SK-N-SH (cell line): ENCODE results near the gene TRAPPC12. TPM values are rescaled to one million over a fixed set of nuclear protein-coding genes. Genes with fewer than 3 reads are reported as not detected.

Source experiments
- CTCF ChIA-PET: fragments of 300-600, 350-600 bp; formaldehyde crosslinking; extraction: SDS; loops from one replicate; lab custom pipeline; 2021; lab: Yijun Ruan, JAX
- POLR2A ChIA-PET: fragments of 350-600 bp; sonication (Branson Sonifier 250); formaldehyde crosslinking; extraction: SDS; loops from one replicate; lab custom pipeline; 2020; ENCODE audit warnings: antibody characterized with exemption, inconsistent platforms; lab: Yijun Ruan, JAX
- DNase-seq: peaks from one replicate; pipeline ENCODE4 v3.0.0; 2012
- H2AFZ ChIP-seq: fragments of 200-600 bp; sonication (generic); 2 replicates; pipeline ENCODE4 v1.8.1; 2016; ENCODE audit warnings: antibody characterized with exemption, mild to moderate bottlenecking, low read depth
- H3F3A ChIP-seq: fragments of 200-600 bp; sonication (generic); replicated peaks from 2 replicates; pipeline ENCODE3; 2016; ENCODE audit warnings: antibody characterized with exemption, mild to moderate bottlenecking; ENCODE audit not compliant: insufficient read depth
- H3K27ac ChIP-seq, 2 experiments: fragments of 200-500 bp in 1 of 2; fragments of 200-600 bp in 1 of 2; sonication (Bioruptor generic) in 1 of 2; sonication (generic), shearing (Covaris generic) in 1 of 2; 2 replicates each; pipeline versions ENCODE4 v1.5.1 to v1.6.1; 2014 to 2016; ENCODE audit warnings: low read depth in 2 of 2, inconsistent platforms in 1 of 2, low read length in 1 of 2, mild to moderate bottlenecking in 1 of 2, mixed read lengths in 1 of 2
- H3K27me3 ChIP-seq: fragments of 200-600 bp; sonication (generic), shearing (Covaris generic); 2 replicates; pipeline ENCODE4 v1.6.1; 2016; ENCODE audit warnings: mixed run types; ENCODE audit not compliant: insufficient read depth
- H3K36me3 ChIP-seq, 2 experiments: fragments of 200-500 bp in 1 of 2; fragments of 200-600 bp in 1 of 2; sonication (Bioruptor generic) in 1 of 2; sonication (generic) in 1 of 2; replicated peaks in 1 of 2; 2 replicates each; pipeline versions ENCODE3 to v1.5.1; 2014 to 2016; ENCODE audit warnings: low read length in 1 of 2, mild to moderate bottlenecking in 1 of 2; ENCODE audit not compliant: insufficient read depth in 2 of 2, control insufficient read depth in 1 of 2
- H3K4me1 ChIP-seq, 2 experiments: fragments of 200-500 bp in 1 of 2; fragments of 200-600 bp in 1 of 2; sonication (Bioruptor generic) in 1 of 2; sonication (generic), shearing (Covaris generic) in 1 of 2; 2 replicates each; pipeline versions ENCODE4 v1.5.1 to v1.6.1; 2014 to 2016; ENCODE audit warnings: low read depth in 1 of 2, low read length in 1 of 2, mixed run types in 1 of 2; ENCODE audit not compliant: insufficient read depth in 2 of 2, control insufficient read depth in 1 of 2
- H3K4me2 ChIP-seq: fragments of 200-600 bp; sonication (generic), shearing (Covaris generic); 2 replicates; pipeline ENCODE4 v1.6.1; 2017; ENCODE audit warnings: mixed run types
- H3K4me3 ChIP-seq, 2 experiments: fragments of 200-500 bp in 1 of 2; fragments of 200-600 bp in 1 of 2; sonication (Bioruptor generic) in 1 of 2; sonication (generic), shearing (Covaris generic) in 1 of 2; 2 replicates each; pipeline versions ENCODE4 v1.5.1 to v1.8.1; 2014 to 2016; ENCODE audit warnings: low read depth in 2 of 2, inconsistent platforms in 1 of 2, low read length in 1 of 2, mild to moderate bottlenecking in 1 of 2, mixed read lengths in 1 of 2, moderate library complexity in 1 of 2
- H3K79me2 ChIP-seq: fragments of 200-600 bp; sonication (generic); 2 replicates; pipeline ENCODE4 v1.8.1; 2017; ENCODE audit warnings: mild to moderate bottlenecking; ENCODE audit not compliant: insufficient read depth
- H3K9ac ChIP-seq: fragments of 200-600 bp; sonication (generic); 2 replicates; pipeline ENCODE4 v1.6.1; 2017; ENCODE audit warnings: mixed run types
- H3K9me2 ChIP-seq: fragments of 200-600 bp; sonication (generic); 2 replicates; pipeline ENCODE4 v1.6.1; 2017; ENCODE audit warnings: mixed run types
- H3K9me3 ChIP-seq: fragments of 200-600 bp; sonication (generic); 2 replicates; pipeline ENCODE4 v1.6.1; 2017; ENCODE audit warnings: mixed run types, mild to moderate bottlenecking, moderate library complexity
- H4K20me1 ChIP-seq: fragments of 200-600 bp; sonication (generic); 2 replicates; pipeline ENCODE4 v1.6.1; 2017; ENCODE audit warnings: mild to moderate bottlenecking, mixed run types; ENCODE audit not compliant: insufficient read depth
- CHD2 ChIP-seq: fragments of 150-350 bp; IDR thresholded peaks from 2 replicates; pipeline ENCODE4 v1.6.1; 2018; ENCODE audit warnings: low read length; ENCODE audit not compliant: partially characterized antibody
- EP300 ChIP-seq, 2 experiments: IDR thresholded peaks; 2 replicates each; pipeline versions ENCODE4 v1.4.0 to v1.6.1; 2012; ENCODE audit warnings: borderline replicate concordance in 1 of 2, low read depth in 1 of 2, low read length in 1 of 2
- FOXJ3 ChIP-seq: sonication (generic); formaldehyde crosslinking; IDR thresholded peaks from 2 replicates; pipeline ENCODE4 v1.5.1; 2020; ENCODE audit warnings: mild to moderate bottlenecking, missing genetic modification reagents
- MEF2A ChIP-seq: IDR thresholded peaks from 2 replicates; pipeline ENCODE4 v1.4.0; 2012; ENCODE audit warnings: low read depth, borderline replicate concordance
- NFIC ChIP-seq: IDR thresholded peaks from 2 replicates; pipeline ENCODE4 v1.4.0; 2012; ENCODE audit warnings: borderline replicate concordance
- NRF1 ChIP-seq: IDR thresholded peaks from 2 replicates; pipeline ENCODE4 v1.6.1; 2012; ENCODE audit warnings: low read depth, mild to moderate bottlenecking, low read length
- PBX3 ChIP-seq: IDR thresholded peaks from 2 replicates; pipeline ENCODE4; 2012
- POLR2AphosphoS5 ChIP-seq: IDR thresholded peaks from 2 replicates; pipeline ENCODE4 v1.6.1; 2012; ENCODE audit warnings: low read depth, low read length
- RAD21 ChIP-seq: IDR thresholded peaks from 2 replicates; pipeline ENCODE4 v1.6.1; 2012; ENCODE audit warnings: mild to moderate bottlenecking, low read length
- SIN3A ChIP-seq: IDR thresholded peaks from 2 replicates; pipeline ENCODE4 v1.6.1; 2012; ENCODE audit warnings: low read depth, mild to moderate bottlenecking, low read length, moderate library complexity, borderline replicate concordance
- SMC3 ChIP-seq: IDR thresholded peaks from 2 replicates; pipeline ENCODE4 v1.6.1; 2012; ENCODE audit warnings: low read depth, low read length, improper control_type of control experiment
- USF2 ChIP-seq: fragments of 150-350 bp; IDR thresholded peaks from 2 replicates; pipeline ENCODE4 v1.6.1; 2017; ENCODE audit warnings: antibody characterized with exemption, low read length, low read depth, borderline replicate concordance
- ZBTB33 ChIP-seq: IDR thresholded peaks from 2 replicates; pipeline ENCODE4 v1.4.0; 2012; ENCODE audit warnings: low read depth, borderline replicate concordance
- WGBS: methylation state at CpG from one replicate; pipeline ENCODE4 v1.1.6; 2017; ENCODE audit warnings: low lambda C conversion rate; 5-methylcytosine and 5-hydroxymethylcytosine counted together
- polyA plus RNA-seq, 3 experiments: library from polyadenylated mRNA; depleted of rRNA; stranded (reverse); fragments of >200 nt; gene quantifications; 2 replicates each; pipeline ENCODE4 v1.2.3, GENCODE V29; 2012
- TF ChIP-seq, protein P1 (sequence below): IDR thresholded peaks from 2 replicates; pipeline ENCODE4 v1.4.0; 2012; ENCODE audit warnings: low read depth, borderline replicate concordance

The TRAPPC12 gene
- polyA plus RNA-seq, 1 of the 3 experiments (the other 2 are of a cell fraction), result 83.3 TPM

- no peak; a peak in 1 of 4 replicates for TF ChIP-seq EP300 (IDR thresholded peaks at IDR 0.05; ENCODE audit: borderline replicate concordance in 1 of 2, low read depth in 1 of 2, low read length in 1 of 2)
- TF ChIP-seq NRF1, result peak; percentile 90
- TF ChIP-seq ZBTB33, result no peak
- TF ChIP-seq NFIC, result no peak
- no peak for TF ChIP-seq SIN3A
- TF ChIP-seq, protein P1, sequence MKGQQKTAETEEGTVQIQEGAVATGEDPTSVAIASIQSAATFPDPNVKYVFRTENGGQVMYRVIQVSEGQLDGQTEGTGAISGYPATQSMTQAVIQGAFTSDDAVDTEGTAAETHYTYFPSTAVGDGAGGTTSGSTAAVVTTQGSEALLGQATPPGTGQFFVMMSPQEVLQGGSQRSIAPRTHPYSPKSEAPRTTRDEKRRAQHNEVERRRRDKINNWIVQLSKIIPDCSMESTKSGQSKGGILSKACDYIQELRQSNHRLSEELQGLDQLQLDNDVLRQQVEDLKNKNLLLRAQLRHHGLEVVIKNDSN, result peak; percentile 24; the same call in 1 of the 2 replicates
- TF ChIP-seq RAD21, result peak; percentile 23
- peak; percentile 89 for TF ChIP-seq CHD2
- TF ChIP-seq, all 33 proteins: peak for 14
These were observed at the start of gene TRAPPC12 (continued) for GRCh38 chr2:3379647-3380534.

DNA sequence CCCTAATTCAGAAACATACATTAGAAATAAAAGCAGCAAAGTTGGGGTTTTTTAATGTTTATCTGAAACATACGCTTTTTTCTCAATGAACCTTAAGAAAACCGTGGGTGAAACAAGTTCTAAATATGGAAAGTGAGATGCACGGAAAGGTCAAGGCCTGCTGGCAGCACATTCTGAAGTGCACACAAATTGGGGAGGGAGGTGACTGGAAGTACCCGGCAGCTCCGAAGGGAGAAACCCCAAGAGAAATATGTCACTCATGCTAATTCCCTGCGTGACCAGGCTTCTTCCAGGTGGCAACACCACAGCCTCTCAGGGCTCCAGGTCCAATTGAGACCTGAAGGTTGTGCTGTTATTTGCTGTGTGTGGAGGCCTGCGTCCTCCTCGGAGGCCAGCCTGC, 47.4 kb upstream of the TRAPPC12 start:
- Histone ChIP-seq H3K9ac (no peak overlapping the region), H3K36me3 (peaks cover 12 to 45% of the 10 kb centered on the region in 2 experiments), H3K4me2 (no peak overlapping the region), H3K4me1 (no peaks in the 10 kb centered on the region; a peak in 1 of 4 replicates), H4K20me1 (no peaks in the 10 kb centered on the region), H3F3A (no peaks in the 10 kb centered on the region), H3K9me3 (no peaks in the 10 kb centered on the region), H3K4me3 (no peak overlapping the region), H2AFZ (no peak overlapping the region), H3K27ac (no peak overlapping the region; a peak in 1 of 4 replicates), H3K9me2 (no peaks in the 10 kb centered on the region)
- ChIA-PET POLR2A (no interaction called here), CTCF (interaction anchor here (1.5 kb wide), 1 partner anchor 11 kb away, joined by 3 read pairs; no protein-coding TSS in a partner anchor)
- 97% methylated on average over 6 of the region's 8 CpGs for WGBS
- DNase-seq, result no peak
- TF ChIP-seq SIN3A (no peak), RAD21 (no peak), PBX3 (no peak), MEF2A (no peak), NRF1 (no peak), SMC3 (no peak), FOXJ3 (CRISPR knock-in tag) (no peak), USF2 (no peak), POLR2AphosphoS5 (no peak)
- TF ChIP-seq, all 33 proteins: peak for 0
- no peaks in the 10 kb centered on the region for H3K27me3 ChIP-seq
- H3K79me2 ChIP-seq, result no peaks in the 10 kb centered on the region
